Measurements from ENCODE around the gene PLA2G2A.
"Not testable (repeated sequence)": the region's sequence is repeated elsewhere in the genome, so short reads cannot be mapped to it uniquely, and the experiment has no call there.

Gene PLA2G2A

DNA sequence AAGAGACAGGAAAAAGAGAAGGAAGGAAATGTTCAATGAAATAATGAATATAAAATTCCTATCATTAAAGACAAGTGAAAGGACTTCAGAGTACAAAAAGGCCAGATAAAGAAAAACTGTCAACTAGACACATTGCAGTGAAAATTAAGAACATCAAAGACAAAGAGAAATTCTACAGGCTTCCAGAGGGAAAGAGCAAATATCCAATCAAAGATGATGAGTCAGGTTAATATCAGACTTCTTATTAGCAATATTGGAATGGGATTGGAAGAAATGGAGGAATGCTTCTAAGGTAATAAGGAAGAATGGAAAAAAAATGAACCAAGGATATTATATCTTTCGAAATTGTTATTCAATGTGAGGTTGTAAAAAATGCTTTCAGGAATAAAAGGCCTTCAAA, 7.8 kb downstream of the PLA2G2A start:
- DNase-seq: no peak

- DNase-seq: no peak
Measured at GRCh38 chr1:19969898-19970660, 9.3 kb downstream of the PLA2G2A start.

DNA sequence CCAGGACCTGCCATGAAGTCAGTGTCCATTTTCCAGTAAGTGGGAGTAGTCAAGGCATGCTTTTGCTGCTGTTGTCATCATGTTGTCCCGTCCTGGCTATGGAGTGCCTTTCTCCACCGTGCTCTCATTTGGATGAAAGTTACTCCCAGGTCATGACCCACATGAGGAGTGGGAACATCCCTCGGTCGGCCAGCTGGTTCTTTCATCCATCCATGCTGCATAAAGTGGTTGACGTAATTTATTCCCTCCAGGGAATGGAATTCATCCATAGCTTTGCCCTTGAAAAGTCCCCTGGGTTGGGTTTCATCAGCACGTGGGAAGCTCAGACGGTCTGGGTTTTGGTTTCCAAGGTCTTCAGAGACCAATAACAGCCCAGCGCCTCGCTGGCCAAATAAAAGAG, 11.6 kb downstream of the PLA2G2A start:
- no peak for DNase-seq

GRCh38 chr1:19964542-19964941, 14.9 kb downstream of the PLA2G2A start:
- no peak for DNase-seq

DNA sequence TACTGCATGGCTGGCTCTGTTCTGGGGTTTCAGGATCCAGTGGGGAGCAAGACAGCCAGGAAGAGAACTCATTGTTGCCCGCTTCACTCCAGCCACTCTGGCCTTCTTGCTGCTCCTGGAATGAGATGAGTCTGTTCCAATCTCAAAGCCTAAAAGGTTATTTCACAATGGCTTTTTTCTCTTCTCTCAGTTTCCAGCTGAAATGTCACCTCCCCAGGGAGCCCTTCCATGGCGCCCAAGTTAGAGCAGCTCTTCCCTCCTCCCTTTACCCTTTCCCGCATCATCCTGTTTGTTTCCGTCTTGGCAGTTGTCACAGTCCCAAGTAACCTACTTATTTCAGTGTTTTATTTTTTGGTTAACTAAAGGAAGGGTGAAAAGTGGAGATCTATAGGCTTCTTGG, 15.8 kb downstream of the PLA2G2A start:
- DNase-seq: no peak

GRCh38 chr1:19960591-19960990, 18.8 kb downstream of the PLA2G2A start:
- no peak for DNase-seq

DNA sequence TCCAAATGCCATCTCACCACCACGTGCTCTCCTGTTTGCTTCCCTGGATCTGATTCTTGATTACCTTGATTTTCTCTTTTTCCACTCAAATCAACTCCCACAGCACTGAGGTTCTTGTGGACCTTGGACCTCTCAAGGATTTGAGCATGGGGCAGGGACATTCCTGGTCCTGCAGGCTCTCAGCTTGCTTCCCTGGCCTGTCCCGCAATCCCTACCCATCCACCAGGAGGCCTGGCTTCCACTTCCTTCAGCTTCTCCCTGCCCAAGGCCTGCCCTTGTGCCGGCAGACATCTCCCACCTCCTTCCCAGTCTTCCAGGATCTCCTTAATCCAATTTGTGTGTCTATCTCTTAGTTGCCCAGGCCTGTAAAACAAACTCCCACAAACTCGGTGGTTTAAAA, 21.6 kb downstream of the PLA2G2A start:
- no peak for DNase-seq

GRCh38 chr1:19955534-19956170, 23.8 kb downstream of the PLA2G2A start:
- DNase-seq: no peak

DNA sequence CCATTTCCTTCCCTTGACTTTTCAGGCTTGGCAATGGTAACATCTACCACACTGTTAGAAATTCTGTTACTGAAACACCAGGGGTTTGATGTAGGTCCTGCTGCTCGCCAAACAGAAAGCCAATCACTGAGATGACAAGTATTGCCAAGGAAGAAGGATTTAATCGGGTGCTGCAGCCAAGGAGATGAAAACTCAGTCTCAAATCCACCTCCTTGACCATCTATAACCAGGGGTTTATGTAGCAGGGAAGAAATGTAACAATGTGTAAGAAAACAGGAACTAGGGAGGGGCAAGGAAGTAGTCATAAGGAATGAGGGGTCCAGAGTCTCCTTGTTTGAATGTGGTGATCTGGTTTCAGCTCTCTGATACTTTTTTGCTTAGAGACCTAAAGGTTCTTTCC, 25.4 kb downstream of the PLA2G2A start:
- DNase-seq: no peak

DNA sequence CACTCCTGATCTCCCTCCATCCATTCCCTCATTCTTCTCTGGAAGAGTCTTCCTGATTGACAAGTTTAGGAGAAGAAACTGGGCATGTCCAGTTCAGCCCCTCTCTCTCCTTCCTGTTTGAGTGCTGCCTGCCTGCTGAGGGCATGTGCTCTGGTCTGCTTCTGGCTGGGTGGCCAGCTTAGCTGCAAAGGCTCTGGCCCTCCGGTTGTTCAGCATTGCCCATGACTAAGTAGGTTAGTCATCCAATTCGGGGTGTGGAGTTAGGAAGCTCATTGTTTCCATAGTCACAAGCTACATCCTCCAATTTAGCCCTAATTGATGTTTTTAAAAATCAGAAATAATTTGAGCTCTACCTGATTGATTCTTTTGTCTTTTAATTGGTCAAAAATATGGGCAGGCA, 30.4 kb downstream of the PLA2G2A start:
- DNase-seq: no peak

DNA sequence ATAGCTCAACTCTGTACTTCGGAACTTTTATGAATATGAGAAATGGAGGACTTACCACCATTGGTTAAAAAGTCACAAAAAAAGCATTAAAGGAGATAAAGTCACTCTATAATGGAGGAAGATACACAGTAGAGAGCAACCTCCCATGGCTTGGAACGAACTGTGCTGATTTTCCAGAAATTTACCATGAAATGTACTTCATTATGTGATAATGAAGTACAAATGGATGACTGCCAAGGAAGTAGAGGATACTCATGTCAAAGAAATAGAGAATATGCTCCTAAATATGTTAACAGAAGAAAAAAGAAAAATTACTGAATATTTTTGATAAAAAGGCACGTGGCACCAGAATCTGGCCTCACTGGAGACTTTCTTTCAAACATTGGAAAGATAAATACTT, 32.4 kb downstream of the PLA2G2A start:
- no peak for DNase-seq

DNA sequence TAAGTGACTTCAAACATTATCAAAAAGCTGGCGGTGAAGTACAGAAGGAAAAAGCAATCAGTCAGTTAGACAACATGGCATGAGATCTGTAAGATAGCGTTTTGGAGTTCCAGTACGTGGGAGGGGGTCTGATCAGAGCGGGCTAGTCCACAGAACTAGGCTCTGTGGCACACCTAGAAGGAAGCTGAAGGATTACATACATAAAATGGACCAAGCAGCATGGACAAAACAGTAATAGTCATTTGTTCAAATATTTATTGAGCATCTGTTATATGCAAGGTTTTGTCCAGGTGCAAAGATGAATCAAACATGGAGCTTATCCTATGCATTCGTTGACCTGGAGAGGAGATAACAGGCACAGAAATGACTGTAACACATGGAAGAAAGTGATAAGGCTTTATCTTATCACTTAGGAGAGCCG, 33.1 kb downstream of the PLA2G2A start:
- DNase-seq: no peak

DNA sequence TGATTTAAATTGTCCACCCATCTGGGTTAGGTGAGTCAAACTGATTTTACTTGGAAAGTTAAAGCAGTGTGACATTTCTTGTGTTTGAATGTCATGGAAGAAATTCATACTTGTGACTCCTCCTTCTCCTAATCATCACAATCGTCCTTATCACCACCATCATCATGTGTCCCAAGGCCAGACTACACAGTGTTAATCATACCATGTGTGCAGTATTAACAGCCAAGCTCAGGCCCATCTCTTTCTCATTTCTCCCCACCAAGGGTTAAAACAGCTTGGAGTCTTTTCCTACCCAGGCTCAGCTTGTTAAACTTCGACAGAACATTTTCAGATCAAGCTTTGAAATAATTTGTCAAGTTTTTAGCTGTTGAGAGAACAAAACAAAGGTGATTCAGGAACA, 33.5 kb downstream of the PLA2G2A start:
- no peak for DNase-seq

DNA sequence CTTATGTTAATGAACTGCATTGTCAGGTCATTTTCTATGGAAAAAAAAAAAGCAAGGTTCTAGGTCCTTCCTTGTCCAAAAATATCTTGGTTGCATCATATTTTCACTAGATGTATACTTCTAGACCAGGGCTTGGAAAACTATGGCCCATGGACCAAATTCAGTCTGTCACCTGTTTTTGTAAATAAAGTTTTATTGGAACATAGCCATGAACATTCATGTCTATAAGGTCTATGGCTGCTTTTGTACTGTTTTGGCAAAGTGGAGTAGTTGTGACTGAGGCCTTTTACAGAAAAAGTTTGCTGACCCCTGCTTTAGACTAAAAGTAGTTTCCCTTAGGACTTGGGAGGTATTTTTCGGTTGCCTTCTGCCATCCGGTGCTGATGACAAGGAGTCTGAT, 36.8 kb downstream of the PLA2G2A start:
- no peak for DNase-seq

DNA sequence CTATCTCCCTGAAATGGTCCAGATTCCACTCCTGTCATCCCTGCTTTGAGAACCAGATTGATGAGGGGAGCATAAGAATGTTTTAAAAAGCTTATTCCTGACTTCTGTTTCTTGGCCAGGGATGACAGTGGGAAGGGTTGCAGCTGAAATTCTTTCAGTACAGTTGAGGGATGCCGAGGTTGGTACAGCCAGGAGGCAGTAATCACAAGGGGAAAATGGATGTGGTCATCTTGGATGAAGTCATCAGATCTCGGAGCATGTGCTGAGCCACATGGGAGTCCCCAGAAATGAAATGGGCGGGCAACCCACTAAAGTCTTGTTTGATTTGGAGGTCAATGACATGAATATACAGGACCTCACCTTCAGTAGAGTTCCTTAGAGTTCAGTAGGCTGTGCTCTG, 37.3 kb downstream of the PLA2G2A start:
- no peak for DNase-seq

DNA sequence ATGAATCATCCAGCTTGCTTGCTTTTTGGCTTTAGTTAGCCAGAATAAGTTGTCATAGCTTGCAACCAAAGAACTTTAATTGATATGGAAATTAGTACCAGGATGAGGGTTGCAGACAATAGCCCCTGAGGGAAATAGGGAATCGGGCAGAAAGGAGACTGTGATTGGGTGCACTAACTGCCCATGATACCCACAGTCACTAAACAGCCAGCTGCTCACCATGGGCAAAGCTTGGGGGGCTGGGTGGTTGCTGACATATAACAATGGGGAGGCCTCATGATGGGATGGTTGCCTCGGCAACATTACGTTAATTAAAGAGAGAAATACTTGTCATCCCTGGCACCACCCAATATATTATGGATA, 38.2 kb downstream of the PLA2G2A start:
- DNase-seq: no peak

- DNase-seq: no peak
Measured at GRCh38 chr1:19940486-19941205, 38.8 kb downstream of the PLA2G2A start.

GRCh38 chr1:19938472-19938871, 40.9 kb downstream of the PLA2G2A start:
- DNase-seq: no peak

DNA sequence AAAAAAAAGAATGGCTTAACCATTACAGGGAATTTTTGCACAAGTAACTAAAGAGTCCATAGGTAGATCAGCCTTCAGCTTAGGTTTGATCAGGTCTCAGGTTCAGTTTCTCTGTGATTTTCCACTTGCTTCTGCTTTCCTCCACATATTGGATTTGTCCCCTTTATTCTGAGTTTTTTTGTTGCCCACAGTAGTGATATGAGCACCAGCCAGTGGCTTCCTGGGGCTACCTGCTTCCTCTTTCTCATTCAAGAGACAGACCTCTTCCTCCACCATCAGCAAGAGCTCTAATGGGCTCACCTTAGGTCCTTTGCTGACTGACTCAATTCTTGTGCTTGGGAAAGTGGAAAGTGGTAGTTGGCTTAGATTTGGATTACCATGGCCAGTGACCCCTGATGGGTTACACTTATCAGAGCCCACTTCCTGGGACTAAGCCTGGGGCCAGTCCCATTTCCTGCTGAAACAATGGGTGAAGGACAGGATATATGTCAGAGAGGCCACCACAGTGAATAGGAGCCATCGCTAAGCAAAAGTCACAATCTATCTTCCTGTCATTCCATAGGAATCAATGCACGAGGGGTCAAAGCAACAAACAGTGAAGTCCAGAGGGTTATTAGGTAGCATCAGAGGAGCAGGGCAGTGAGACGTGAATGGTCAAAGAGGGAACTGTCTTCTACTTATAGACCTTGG, 43.2 kb downstream of the PLA2G2A start:
- no peak for DNase-seq

- no peak for DNase-seq
Measured at GRCh38 chr1:19934336-19934735, 45.1 kb downstream of the PLA2G2A start.

DNA sequence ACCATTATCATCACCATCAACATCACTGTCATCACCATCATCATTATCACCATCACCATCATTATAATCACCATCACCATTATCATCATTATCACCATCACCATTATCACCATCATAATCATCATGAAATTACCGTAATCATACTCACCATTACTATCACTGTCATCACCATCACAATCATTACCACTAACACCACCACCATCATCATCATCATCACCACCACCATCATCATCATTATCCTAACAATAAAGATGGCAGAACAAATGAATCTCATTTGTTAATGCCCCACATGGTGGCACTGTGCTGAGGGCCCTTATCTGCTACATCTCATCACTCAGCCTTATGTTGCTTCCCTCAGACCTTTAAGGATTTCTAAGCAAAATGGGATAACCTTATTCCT, 46.6 kb downstream of the PLA2G2A start:
- no peak for DNase-seq

- not testable (repeated sequence) for DNase-seq
Measured at GRCh38 chr1:19927130-19927421, 52.3 kb downstream of the PLA2G2A start.

DNA sequence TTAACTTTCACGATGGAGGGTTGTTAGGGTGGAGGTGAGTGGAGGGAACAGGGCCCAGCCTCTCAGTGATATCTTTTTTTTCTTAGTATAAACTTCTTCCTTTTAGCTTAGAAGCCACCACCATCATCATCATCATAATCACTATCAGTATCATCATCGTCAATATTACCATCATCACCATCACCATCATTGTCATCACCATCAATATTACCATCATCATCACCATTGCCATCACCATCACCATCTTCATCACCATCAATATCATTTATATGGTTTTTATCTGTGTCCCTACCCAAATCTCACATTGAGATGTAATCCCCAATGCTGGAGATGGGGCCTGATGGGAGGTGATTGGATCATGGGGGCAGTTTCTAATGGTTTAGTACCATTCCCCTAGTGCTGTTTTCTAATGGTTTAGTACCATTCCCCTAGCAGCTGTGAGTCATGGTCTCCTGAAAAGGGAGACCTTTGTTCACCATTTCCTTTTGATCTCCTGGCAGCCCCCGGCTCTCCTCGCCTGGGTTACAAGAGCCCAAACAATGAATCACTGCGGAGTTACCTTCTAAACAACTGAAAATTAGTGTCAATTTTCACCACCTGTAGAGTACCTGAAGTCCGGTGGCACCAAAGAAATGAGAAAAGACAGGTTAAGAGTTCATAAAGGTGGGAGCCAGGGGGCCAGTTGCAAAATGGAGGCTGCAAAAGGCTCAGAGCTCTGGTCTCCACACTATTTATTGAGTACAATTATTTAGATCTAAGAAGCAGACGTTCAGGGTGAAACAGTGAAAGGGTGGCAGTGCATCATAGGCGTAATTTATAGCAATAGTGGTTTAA, 52.9 kb downstream of the PLA2G2A start:
- DNase-seq: no peak
